Smooth muscle cell (in vitro differentiated cells): ENCODE results near the gene ADGRG2. TPM values are rescaled to one million over a fixed set of nuclear protein-coding genes. Genes with fewer than 3 reads are reported as not detected.

Experiments
- DNase-seq: peaks from one replicate; lab custom pipeline; 2025; ENCODE audit not compliant: unreplicated experiment; lab: John Stamatoyannopoulos, UW
- H2AFZ ChIP-seq: fragments of 200-600 bp; sonication (generic); 2 replicates; pipeline ENCODE4 v1.6.0; 2016; ENCODE audit warnings: antibody characterized with exemption, low read depth, mild to moderate bottlenecking
- H3F3A ChIP-seq: fragments of 200-600 bp; sonication (generic); 2 replicates; pipeline ENCODE4 v1.6.0; 2017; ENCODE audit warnings: antibody characterized with exemption, low read depth
- H3K27ac ChIP-seq: fragments of 200-600 bp; sonication (generic); 2 replicates; pipeline ENCODE4 v1.5.1; 2016; ENCODE audit warnings: low read depth, mild to moderate bottlenecking
- H3K27me3 ChIP-seq: fragments of 200-600 bp; sonication (generic); 2 replicates; pipeline ENCODE4 v1.6.1; 2016; ENCODE audit warnings: low read depth, mild to moderate bottlenecking
- H3K36me3 ChIP-seq: fragments of 200-600 bp; sonication (generic); 2 replicates; pipeline ENCODE4 v1.5.1; 2016; ENCODE audit warnings: low read depth
- H3K4me1 ChIP-seq: fragments of 200-600 bp; sonication (generic); 2 replicates; pipeline ENCODE4 v1.5.1; 2016; ENCODE audit warnings: low read depth
- H3K4me2 ChIP-seq: fragments of 200-600 bp; sonication (generic); 2 replicates; pipeline ENCODE4 v1.6.0; 2016; ENCODE audit warnings: mild to moderate bottlenecking
- H3K4me3 ChIP-seq: fragments of 200-600 bp; sonication (generic); 2 replicates; pipeline ENCODE4 v1.5.1; 2016; ENCODE audit warnings: mild to moderate bottlenecking
- H3K79me2 ChIP-seq: fragments of 200-600 bp; sonication (generic); 2 replicates; pipeline ENCODE4 v1.6.0; 2016; ENCODE audit warnings: low read depth, mild to moderate bottlenecking
- H3K9ac ChIP-seq: fragments of 200-600 bp; sonication (generic); 2 replicates; pipeline ENCODE4 v1.6.0; 2016; ENCODE audit warnings: low read depth
- H3K9me3 ChIP-seq: fragments of 200-600 bp; sonication (generic); replicated peaks from 2 replicates; pipeline ENCODE4 v1.5.1; 2016; ENCODE audit warnings: low read depth
- H4K20me1 ChIP-seq: fragments of 200-600 bp; sonication (generic); 2 replicates; pipeline ENCODE4 v1.6.0; 2016; ENCODE audit warnings: low read depth
- WGBS: methylation state at CpG from one replicate; pipeline ENCODE4 v1.1.7; 2016; ENCODE audit warnings: low lambda C conversion rate; 5-methylcytosine and 5-hydroxymethylcytosine counted together
- polyA plus RNA-seq: library from polyadenylated mRNA; unstranded; fragments of >200 nt; fragmentation: Nextera tagmentation; extraction: Ambion mirVana; gene quantifications from 2 replicates; pipeline ENCODE4 v1.2.1, GENCODE V29; 2016
- total RNA-seq: library from RNA; depleted of rRNA; stranded (reverse); fragments of >200 nt; gene quantifications from 2 replicates; pipeline ENCODE4 v1.2.3, GENCODE V29; 2014
- TF ChIP-seq, protein P1 (sequence below): fragments of 200-600 bp; sonication (generic); IDR thresholded peaks from 2 replicates; pipeline ENCODE4 v1.5.1; 2017; ENCODE audit warnings: borderline replicate concordance, mild to moderate bottlenecking, antibody characterized with exemption; ENCODE audit not compliant: insufficient read depth, poor library complexity, severe bottlenecking

The ADGRG2 gene
- total and polyA plus RNA-seq, 2 experiments from 2014 or later = 0.09 TPM; not detected in 1

DNA sequence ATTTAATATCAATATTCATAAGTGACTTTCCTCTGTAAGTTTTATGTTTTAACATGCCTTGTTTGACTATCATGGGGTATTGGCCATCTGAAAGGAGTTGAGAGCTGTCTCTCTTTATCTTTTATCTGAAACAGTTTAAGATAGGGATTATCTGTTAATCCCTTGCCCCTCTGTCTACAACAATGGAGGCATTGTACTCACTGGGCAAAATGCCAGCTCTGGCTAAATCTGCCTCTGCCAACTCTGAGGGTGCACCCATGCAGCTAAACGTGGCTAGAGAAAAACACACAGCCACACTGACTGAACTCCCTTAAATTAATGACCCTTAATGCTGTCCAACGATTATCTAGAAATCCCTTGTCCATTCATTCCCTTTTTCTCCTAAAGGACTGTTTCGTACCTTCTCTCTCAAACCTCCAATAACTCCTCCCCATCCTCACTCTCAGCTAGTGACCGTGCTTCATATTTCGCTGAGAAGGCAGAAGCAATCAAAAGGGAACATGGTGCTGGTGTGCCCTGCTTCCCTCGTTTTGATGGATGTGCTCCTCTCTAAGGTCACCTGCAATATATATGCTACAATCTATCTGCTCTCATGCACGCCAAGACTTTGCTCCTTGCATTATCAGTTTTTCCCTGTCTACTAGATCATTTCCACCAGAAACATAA lies 148.6 kb downstream of the ADGRG2 start:
- no peak overlapping the region for H3K4me3 ChIP-seq
- H3K36me3 ChIP-seq = no peaks in the 10 kb centered on the region
- no peak overlapping the region for H3K4me2 ChIP-seq
- no peaks in the 10 kb centered on the region for H3F3A ChIP-seq
- TF ChIP-seq, protein P1, sequence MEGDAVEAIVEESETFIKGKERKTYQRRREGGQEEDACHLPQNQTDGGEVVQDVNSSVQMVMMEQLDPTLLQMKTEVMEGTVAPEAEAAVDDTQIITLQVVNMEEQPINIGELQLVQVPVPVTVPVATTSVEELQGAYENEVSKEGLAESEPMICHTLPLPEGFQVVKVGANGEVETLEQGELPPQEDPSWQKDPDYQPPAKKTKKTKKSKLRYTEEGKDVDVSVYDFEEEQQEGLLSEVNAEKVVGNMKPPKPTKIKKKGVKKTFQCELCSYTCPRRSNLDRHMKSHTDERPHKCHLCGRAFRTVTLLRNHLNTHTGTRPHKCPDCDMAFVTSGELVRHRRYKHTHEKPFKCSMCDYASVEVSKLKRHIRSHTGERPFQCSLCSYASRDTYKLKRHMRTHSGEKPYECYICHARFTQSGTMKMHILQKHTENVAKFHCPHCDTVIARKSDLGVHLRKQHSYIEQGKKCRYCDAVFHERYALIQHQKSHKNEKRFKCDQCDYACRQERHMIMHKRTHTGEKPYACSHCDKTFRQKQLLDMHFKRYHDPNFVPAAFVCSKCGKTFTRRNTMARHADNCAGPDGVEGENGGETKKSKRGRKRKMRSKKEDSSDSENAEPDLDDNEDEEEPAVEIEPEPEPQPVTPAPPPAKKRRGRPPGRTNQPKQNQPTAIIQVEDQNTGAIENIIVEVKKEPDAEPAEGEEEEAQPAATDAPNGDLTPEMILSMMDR = no peak
- no peak overlapping the region for H3K9ac ChIP-seq
- H3K79me2 ChIP-seq = no peaks in the 10 kb centered on the region
- no peaks in the 10 kb centered on the region for H4K20me1 ChIP-seq
- no peaks in the 10 kb centered on the region for H3K9me3 ChIP-seq
- H3K27me3 ChIP-seq = no peaks in the 10 kb centered on the region
- no peak for DNase-seq
- H3K27ac ChIP-seq = no peak overlapping the region
- WGBS = 65% methylated on average over 7 of the region's 7 CpGs
- H3K4me1 ChIP-seq = no peaks in the 10 kb centered on the region
- H2AFZ ChIP-seq = no peak overlapping the region

DNA sequence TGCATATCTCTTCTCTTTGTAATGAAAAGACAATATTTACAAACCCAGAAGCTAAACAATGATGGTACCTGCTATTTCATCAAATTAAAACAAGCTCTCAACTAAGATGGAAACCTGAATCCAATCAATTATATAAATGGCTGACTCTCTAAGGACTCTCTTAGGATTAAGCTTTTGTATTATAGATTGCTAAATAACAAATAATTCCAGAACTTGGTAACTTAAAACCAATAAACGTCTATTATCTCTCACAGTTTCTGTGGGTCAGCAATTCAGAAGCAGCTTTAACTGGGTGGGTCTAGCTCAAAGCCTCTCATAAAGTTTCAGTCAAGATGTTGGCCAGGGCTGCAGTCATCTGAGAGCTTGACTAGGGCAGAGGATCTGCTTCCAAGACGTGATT lies 150.8 kb downstream of the ADGRG2 start:
- Histone ChIP-seq H4K20me1 (no peaks in the 10 kb centered on the region), H3K4me1 (no peaks in the 10 kb centered on the region), H3K36me3 (no peaks in the 10 kb centered on the region), H3K4me3 (no peak overlapping the region), H3K9ac (no peak overlapping the region), H3K9me3 (no peaks in the 10 kb centered on the region), H3K27ac (no peak overlapping the region), H3F3A (no peaks in the 10 kb centered on the region), H3K4me2 (no peak overlapping the region), H2AFZ (no peak overlapping the region), H3K79me2 (no peaks in the 10 kb centered on the region), H3K27me3 (no peaks in the 10 kb centered on the region)
- TF ChIP-seq, protein P1 = no peak
- WGBS = 44% methylated on average over 2 of the region's 2 CpGs
- DNase-seq = no peak

DNA sequence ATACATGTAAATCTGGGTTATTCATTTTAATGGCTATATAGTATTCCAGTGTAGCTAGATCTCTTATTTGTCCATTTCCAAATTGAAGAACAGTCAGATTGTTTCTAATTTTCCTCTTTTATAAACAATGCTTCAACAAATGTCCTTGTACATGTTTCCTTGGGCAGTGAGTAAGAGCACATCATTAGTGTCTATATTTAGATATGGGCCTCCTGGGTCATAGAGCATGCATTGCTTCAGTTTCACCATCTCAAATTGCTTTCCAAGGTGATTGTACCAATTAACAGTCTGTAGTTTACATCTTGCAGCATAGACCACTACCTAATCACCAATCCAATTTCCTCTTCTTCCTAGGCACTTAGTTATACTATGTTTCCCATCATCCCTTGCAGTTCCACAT lies 151.8 kb downstream of the ADGRG2 start:
- H4K20me1 ChIP-seq = no peaks in the 10 kb centered on the region
- H3K27me3 ChIP-seq = no peaks in the 10 kb centered on the region
- H3F3A ChIP-seq = no peaks in the 10 kb centered on the region
- TF ChIP-seq, protein P1 = no peak
- H3K9me3 ChIP-seq = no peaks in the 10 kb centered on the region
- H3K4me1 ChIP-seq = no peaks in the 10 kb centered on the region
- no peak overlapping the region for H3K9ac ChIP-seq
- H3K4me2 ChIP-seq = no peak overlapping the region
- H3K4me3 ChIP-seq = no peak overlapping the region
- H3K36me3 ChIP-seq = no peaks in the 10 kb centered on the region
- H3K79me2 ChIP-seq = no peaks in the 10 kb centered on the region
- no peak overlapping the region for H2AFZ ChIP-seq
- H3K27ac ChIP-seq = no peak overlapping the region
- DNase-seq = no peak

DNA sequence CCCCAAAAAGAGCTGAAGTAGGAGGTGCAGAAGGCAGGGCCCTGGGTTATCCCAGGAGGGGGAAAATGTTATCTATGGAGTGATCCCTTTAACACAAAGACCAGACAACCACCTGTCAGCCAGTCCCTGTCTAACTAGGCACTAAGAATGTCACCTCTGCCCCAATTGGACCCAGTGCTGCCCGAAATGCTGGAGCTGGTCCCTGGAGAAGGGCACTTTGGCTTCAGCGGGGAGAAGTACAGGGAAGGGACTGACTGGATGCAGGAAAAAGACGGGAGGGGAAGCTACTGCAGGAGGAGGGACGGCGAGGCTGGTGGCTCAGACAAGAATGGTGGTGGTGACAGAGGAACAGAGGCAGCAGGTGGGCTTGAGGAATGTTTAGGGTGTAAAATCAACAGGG lies 155.6 kb downstream of the ADGRG2 start:
- Histone ChIP-seq H3K4me3 (no peak overlapping the region), H3K79me2 (no peaks in the 10 kb centered on the region), H3K9ac (no peak overlapping the region), H3K4me2 (no peak overlapping the region), H3K27ac (no peak overlapping the region), H2AFZ (no peak overlapping the region), H3K4me1 (no peaks in the 10 kb centered on the region), H3F3A (no peaks in the 10 kb centered on the region), H3K27me3 (no peaks in the 10 kb centered on the region), H4K20me1 (no peaks in the 10 kb centered on the region), H3K9me3 (no peaks in the 10 kb centered on the region), H3K36me3 (no peaks in the 10 kb centered on the region)
- WGBS = 82% methylated on average over 5 of the region's 5 CpGs
- DNase-seq = no peak
- TF ChIP-seq, protein P1 = no peak
